Measurements from ENCODE around the gene OR51B4. TPM values are rescaled to one million over a fixed set of nuclear protein-coding genes. Genes with fewer than 3 reads are reported as not detected.

OR51B4 gene
- total and polyA plus RNA-seq, 2 donors (not counting 3 experiments of a cell fraction or from before 2014, with no cell fraction given), result 0.08 TPM; not detected in 1

DNA sequence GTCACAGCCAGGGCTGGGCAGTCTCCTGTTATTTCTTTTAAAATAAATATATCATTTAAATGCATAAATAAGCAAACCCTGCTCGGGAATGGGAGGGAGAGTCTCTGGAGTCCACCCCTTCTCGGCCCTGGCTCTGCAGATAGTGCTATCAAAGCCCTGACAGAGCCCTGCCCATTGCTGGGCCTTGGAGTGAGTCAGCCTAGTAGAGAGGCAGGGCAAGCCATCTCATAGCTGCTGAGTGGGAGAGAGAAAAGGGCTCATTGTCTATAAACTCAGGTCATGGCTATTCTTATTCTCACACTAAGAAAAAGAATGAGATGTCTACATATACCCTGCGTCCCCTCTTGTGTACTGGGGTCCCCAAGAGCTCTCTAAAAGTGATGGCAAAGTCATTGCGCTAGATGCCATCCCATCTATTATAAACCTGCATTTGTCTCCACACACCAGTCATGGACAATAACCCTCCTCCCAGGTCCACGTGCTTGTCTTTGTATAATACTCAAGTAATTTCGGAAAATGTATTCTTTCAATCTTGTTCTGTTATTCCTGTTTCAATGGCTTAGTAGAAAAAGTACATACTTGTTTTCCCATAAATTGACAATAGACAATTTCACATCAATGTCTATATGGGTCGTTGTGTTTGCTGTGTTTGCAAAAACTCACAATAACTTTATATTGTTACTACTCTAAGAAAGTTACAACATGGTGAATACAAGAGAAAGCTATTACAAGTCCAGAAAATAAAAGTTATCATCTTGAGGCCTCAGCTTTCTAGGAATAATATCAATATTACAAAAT lies 13.4 kb downstream of the OR51B4 start:
- no peak overlapping the region for H3K4me3 ChIP-seq (replicated peaks in 1 of 3; ENCODE audit: insufficient read depth in 1 of 3, low read depth in 1 of 3, low read length in 3 of 3)
- H3K79me2 ChIP-seq (ENCODE audit: control insufficient read depth, insufficient read depth, low read length), result no peaks in the 10 kb centered on the region
- no peaks in the 10 kb centered on the region for H3K4me1 ChIP-seq (ENCODE audit: control insufficient read depth, extremely low read depth, insufficient read depth, low read length)
- no peaks in the 10 kb centered on the region for H3K27me3 ChIP-seq (ENCODE audit: control insufficient read depth in 2 of 2, insufficient read depth in 2 of 2, low read length in 2 of 2)
- no peak for DNase-seq (ENCODE audit: low read depth, low spot score)
- dilution Hi-C loops (cut with MboI; ENCODE audit: extremely low pct_ligation_motif_present, low sequenced_read_pairs) (no loop called here), intact Hi-C loops (cut with micrococcal nuclease) (no loop called here)
- no peak overlapping the region for H3K9ac ChIP-seq (replicated peaks; ENCODE audit: extremely low read depth, insufficient read depth, low read length)
- H2AFZ ChIP-seq (ENCODE audit: low read depth, low read length), result no peak overlapping the region
- H3K9me3 ChIP-seq (replicated peaks; ENCODE audit: control insufficient read depth, insufficient read depth, low read length), result no peaks in the 10 kb centered on the region
- no peak overlapping the region for H3K27ac ChIP-seq (ENCODE audit: insufficient read depth, low read depth, low read length)
- ChIA-PET CTCF (no interaction called here), POLR2A (no interaction called here)
- no peaks in the 10 kb centered on the region for H3K36me3 ChIP-seq (ENCODE audit: control insufficient read depth in 2 of 2, extremely low read depth in 1 of 2, insufficient read depth in 2 of 2, low read length in 2 of 2)
- no peak overlapping the region for H3K4me2 ChIP-seq (ENCODE audit: insufficient read depth, low read length)
- no peaks in the 10 kb centered on the region for H4K20me1 ChIP-seq (replicated peaks; ENCODE audit: control insufficient read depth, extremely low read depth, insufficient read depth, low read length)
- FAIRE-seq, result no peak
- H3K9me1 ChIP-seq (replicated peaks; ENCODE audit: control insufficient read depth, extremely low read depth, insufficient read depth, low read length), result no peaks in the 10 kb centered on the region
- TF ChIP-seq GATA2 (IDR thresholded peaks at IDR 0.05; ENCODE audit: insufficient read depth, insufficient read length, low read depth, low read length), result no peak
- no peak for TF ChIP-seq POLR2AphosphoS5 (IDR thresholded peaks at IDR 0.05; ENCODE audit: insufficient read depth, low read depth, low read length)
- TF ChIP-seq EZH2 (IDR thresholded peaks at IDR 0.05; ENCODE audit: borderline replicate concordance, low read depth, low read length, severe bottlenecking), result no peak
- no peak for TF ChIP-seq JUN (IDR thresholded peaks at IDR 0.05; ENCODE audit: borderline replicate concordance, insufficient read depth, insufficient read length, low read depth)
- TF ChIP-seq, protein P1, sequence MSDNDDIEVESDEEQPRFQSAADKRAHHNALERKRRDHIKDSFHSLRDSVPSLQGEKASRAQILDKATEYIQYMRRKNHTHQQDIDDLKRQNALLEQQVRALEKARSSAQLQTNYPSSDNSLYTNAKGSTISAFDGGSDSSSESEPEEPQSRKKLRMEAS (IDR thresholded peaks at IDR 0.05; ENCODE audit: insufficient read depth, insufficient read length), result no peak
- TF ChIP-seq POLR2A (IDR thresholded peaks at IDR 0.05; ENCODE audit: low read depth, low read length), result no peak
- TF ChIP-seq FOS (IDR thresholded peaks at IDR 0.05; ENCODE audit: borderline replicate concordance, insufficient read depth, low read length), result no peak
- TF ChIP-seq MYC (IDR thresholded peaks at IDR 0.05; ENCODE audit: low read depth, low read length), result no peak
- TF ChIP-seq, protein P2, sequence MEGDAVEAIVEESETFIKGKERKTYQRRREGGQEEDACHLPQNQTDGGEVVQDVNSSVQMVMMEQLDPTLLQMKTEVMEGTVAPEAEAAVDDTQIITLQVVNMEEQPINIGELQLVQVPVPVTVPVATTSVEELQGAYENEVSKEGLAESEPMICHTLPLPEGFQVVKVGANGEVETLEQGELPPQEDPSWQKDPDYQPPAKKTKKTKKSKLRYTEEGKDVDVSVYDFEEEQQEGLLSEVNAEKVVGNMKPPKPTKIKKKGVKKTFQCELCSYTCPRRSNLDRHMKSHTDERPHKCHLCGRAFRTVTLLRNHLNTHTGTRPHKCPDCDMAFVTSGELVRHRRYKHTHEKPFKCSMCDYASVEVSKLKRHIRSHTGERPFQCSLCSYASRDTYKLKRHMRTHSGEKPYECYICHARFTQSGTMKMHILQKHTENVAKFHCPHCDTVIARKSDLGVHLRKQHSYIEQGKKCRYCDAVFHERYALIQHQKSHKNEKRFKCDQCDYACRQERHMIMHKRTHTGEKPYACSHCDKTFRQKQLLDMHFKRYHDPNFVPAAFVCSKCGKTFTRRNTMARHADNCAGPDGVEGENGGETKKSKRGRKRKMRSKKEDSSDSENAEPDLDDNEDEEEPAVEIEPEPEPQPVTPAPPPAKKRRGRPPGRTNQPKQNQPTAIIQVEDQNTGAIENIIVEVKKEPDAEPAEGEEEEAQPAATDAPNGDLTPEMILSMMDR (IDR thresholded peaks at IDR 0.05; ENCODE audit: extremely low read depth in 1 of 2, insufficient read depth in 1 of 2, low read depth in 1 of 2, low read length in 2 of 2), result no peak
- no TSS peak for BruUV-seq (replicated peaks)
